Spleen (tissue), 7 donors: ENCODE results near the gene TRIM63.
"Not testable (repeated sequence)": the region's sequence is repeated elsewhere in the genome, so short reads cannot be mapped to it uniquely, and the experiment has no call there.

Source experiments
- POLR2A ChIP-seq, 3 donors: fragments of 450-650 bp; IDR thresholded peaks; one replicate each; pipeline ENCODE4 v1.5.1; 2017; ENCODE audit warnings: antibody characterized with exemption in 3 of 3, mild to moderate bottlenecking in 1 of 3
- POLR2AphosphoS5 ChIP-seq, 3 donors: sonication (generic); formaldehyde crosslinking; IDR thresholded peaks; one replicate each; pipeline ENCODE4 v1.5.1; 2017; ENCODE audit warnings: antibody characterized with exemption in 3 of 3
- TF ChIP-seq, protein P1 (sequence below), 11 experiments: fragments of 200-600 bp in 7 of 11; fragments of 450-650 bp in 4 of 11; sonication (generic) in 4 of 11; IDR thresholded peaks in 8 of 11; conservative IDR thresholded peaks in 3 of 11; 1 replicate in 7 of 11; 2 replicates in 4 of 11; pipeline versions ENCODE4 v1.4.0 to v1.8.0; 2016 to 2021; ENCODE audit warnings: antibody characterized with exemption in 11 of 11, inconsistent platforms in 4 of 11, mild to moderate bottlenecking in 1 of 11
- donor health status: DM: no; HTN: no; CAD: no; lungs with moderate emphysema.
- donor health status: DM: no; HTN: no; CAD: no.
- donor health status: DM: no; HTN: no; CAD: no.

- TF ChIP-seq, protein P1, sequence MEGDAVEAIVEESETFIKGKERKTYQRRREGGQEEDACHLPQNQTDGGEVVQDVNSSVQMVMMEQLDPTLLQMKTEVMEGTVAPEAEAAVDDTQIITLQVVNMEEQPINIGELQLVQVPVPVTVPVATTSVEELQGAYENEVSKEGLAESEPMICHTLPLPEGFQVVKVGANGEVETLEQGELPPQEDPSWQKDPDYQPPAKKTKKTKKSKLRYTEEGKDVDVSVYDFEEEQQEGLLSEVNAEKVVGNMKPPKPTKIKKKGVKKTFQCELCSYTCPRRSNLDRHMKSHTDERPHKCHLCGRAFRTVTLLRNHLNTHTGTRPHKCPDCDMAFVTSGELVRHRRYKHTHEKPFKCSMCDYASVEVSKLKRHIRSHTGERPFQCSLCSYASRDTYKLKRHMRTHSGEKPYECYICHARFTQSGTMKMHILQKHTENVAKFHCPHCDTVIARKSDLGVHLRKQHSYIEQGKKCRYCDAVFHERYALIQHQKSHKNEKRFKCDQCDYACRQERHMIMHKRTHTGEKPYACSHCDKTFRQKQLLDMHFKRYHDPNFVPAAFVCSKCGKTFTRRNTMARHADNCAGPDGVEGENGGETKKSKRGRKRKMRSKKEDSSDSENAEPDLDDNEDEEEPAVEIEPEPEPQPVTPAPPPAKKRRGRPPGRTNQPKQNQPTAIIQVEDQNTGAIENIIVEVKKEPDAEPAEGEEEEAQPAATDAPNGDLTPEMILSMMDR (IDR thresholded peaks at IDR 0.05 in 8 of 11, conservative IDR thresholded peaks at IDR 0.05 in 3 of 11), result not testable (repeated sequence)
- TF ChIP-seq POLR2AphosphoS5, POLR2A (IDR thresholded peaks at IDR 0.05): not testable (repeated sequence)
Measured at GRCh38 chr1:26100204-26100603, 32.8 kb upstream of the TRIM63 start.
